IMR-90 (cell line): ENCODE data around the gene PNMA8A. TPM values are rescaled to one million over a fixed set of nuclear protein-coding genes. Genes with fewer than 3 reads are reported as not detected.

Experiments
- ATAC-seq: fragments of 200-7000 bp; cut with Tn5 transposase; 2 replicates; pipeline ENCODE4 v1.9.1; 2020; ENCODE audit warnings: low read depth, mild to moderate bottlenecking, moderate library complexity
- BruUV-seq: library from RNA; stranded (reverse); fragments of 400-500 nt; replicated peaks from 2 replicates; lab custom pipeline; 2021; lab: Mats Ljungman, UMichigan
- CTCF ChIA-PET: fragments of 300-600 bp; formaldehyde crosslinking; extraction: SDS; loops from one replicate; lab custom pipeline; 2021; ENCODE audit warnings: antibody characterized with exemption; lab: Yijun Ruan, JAX
- POLR2A ChIA-PET: fragments of 300-600 bp; sonication (Branson Sonifier 250); formaldehyde crosslinking; loops from one replicate; lab custom pipeline; 2022; ENCODE audit warnings: antibody characterized with exemption; ENCODE audit not compliant: unreplicated experiment; lab: Charles Lee
- DNase-seq: peaks from one replicate; pipeline ENCODE4 v3.0.0; 2013
- H2AFZ ChIP-seq: replicated peaks from 2 replicates; pipeline ENCODE3; 2013; ENCODE audit warnings: low read length, mild to moderate bottlenecking; ENCODE audit not compliant: poor library complexity
- H2AK5ac ChIP-seq: 2 replicates; pipeline ENCODE4 v1.6.1; 2013; ENCODE audit warnings: low read depth, low read length, inconsistent platforms
- H2AK9ac ChIP-seq: replicated peaks from 2 replicates; pipeline ENCODE3; 2013; ENCODE audit warnings: mild to moderate bottlenecking, low read depth, low read length, moderate library complexity; ENCODE audit not compliant: poor library complexity
- H2BK120ac ChIP-seq: 2 replicates; pipeline ENCODE4 v1.6.1; 2013; ENCODE audit warnings: low read depth, low read length, inconsistent platforms
- H2BK15ac ChIP-seq: 3 replicates; pipeline ENCODE4 v1.6.1; 2013; ENCODE audit warnings: low read depth, low read length, inconsistent platforms
- H2BK20ac ChIP-seq: 2 replicates; pipeline ENCODE4 v1.6.1; 2013; ENCODE audit warnings: low read depth, mild to moderate bottlenecking, inconsistent platforms, low read length, moderate library complexity
- H2BK5ac ChIP-seq: 2 replicates; pipeline ENCODE4 v1.6.1; 2013; ENCODE audit warnings: mild to moderate bottlenecking, low read depth, low read length, inconsistent platforms; ENCODE audit not compliant: poor library complexity, severe bottlenecking
- H3K14ac ChIP-seq: replicated peaks from 2 replicates; pipeline ENCODE4 v1.6.1; 2013; ENCODE audit warnings: low read depth, low read length, inconsistent platforms
- H3K18ac ChIP-seq: 2 replicates; pipeline ENCODE4 v1.6.1; 2013; ENCODE audit warnings: low read depth, low read length, control low read depth
- H3K23ac ChIP-seq: 2 replicates; pipeline ENCODE4 v1.6.1; 2013; ENCODE audit warnings: low read depth, low read length, inconsistent platforms
- H3K27ac ChIP-seq: 2 replicates; pipeline ENCODE4 v1.5.1; 2013; ENCODE audit warnings: mild to moderate bottlenecking, control low read depth, low read length; ENCODE audit not compliant: insufficient read depth
- H3K27me3 ChIP-seq: 2 replicates; pipeline ENCODE4 v1.6.1; 2013; ENCODE audit warnings: low read length; ENCODE audit not compliant: control insufficient read depth, insufficient read depth
- H3K36me3 ChIP-seq: 2 replicates; pipeline ENCODE4 v1.6.1; 2013; ENCODE audit warnings: low read length, mixed read lengths; ENCODE audit not compliant: control insufficient read depth, insufficient read depth
- H3K4ac ChIP-seq: 2 replicates; pipeline ENCODE4 v1.6.1; 2013; ENCODE audit warnings: low read depth, low read length, inconsistent platforms
- H3K4me1 ChIP-seq: 2 replicates; pipeline ENCODE4 v1.6.1; 2013; ENCODE audit warnings: low read length, mixed read lengths; ENCODE audit not compliant: control insufficient read depth, insufficient read depth
- H3K4me2 ChIP-seq: 2 replicates; pipeline ENCODE4 v1.6.1; 2013; ENCODE audit warnings: low read depth, mild to moderate bottlenecking, control low read depth, low read length, moderate library complexity
- H3K4me3 ChIP-seq: 2 replicates; pipeline ENCODE4 v1.5.1; 2013; ENCODE audit warnings: low read depth, mild to moderate bottlenecking, control low read depth, low read length, moderate library complexity; ENCODE audit not compliant: insufficient read depth
- H3K56ac ChIP-seq: 2 replicates; pipeline ENCODE4 v1.6.1; 2013; ENCODE audit warnings: low read length, inconsistent platforms; ENCODE audit not compliant: insufficient read depth; ENCODE audit errors: extremely low read depth
- H3K79me1 ChIP-seq, 2 experiments: 2 replicates each; pipeline ENCODE4 v1.6.1; 2013; ENCODE audit warnings: low read length in 2 of 2, inconsistent platforms in 1 of 2, low read depth in 1 of 2
- H3K9ac ChIP-seq: 2 replicates; pipeline ENCODE4 v1.6.1; 2013; ENCODE audit warnings: low read depth, low read length, control low read depth
- H3K9me1 ChIP-seq: 2 replicates; pipeline ENCODE4 v1.6.1; 2013; ENCODE audit warnings: low read length, inconsistent platforms; ENCODE audit not compliant: insufficient read depth
- H3K9me3 ChIP-seq: 2 replicates; pipeline ENCODE4 v1.6.1; 2013; ENCODE audit warnings: low read length; ENCODE audit not compliant: control insufficient read depth, insufficient read depth
- H4K20me1 ChIP-seq: 2 replicates; pipeline ENCODE4 v1.6.1; 2013; ENCODE audit warnings: low read length, inconsistent platforms; ENCODE audit not compliant: insufficient read depth
- H4K5ac ChIP-seq: 2 replicates; pipeline ENCODE4 v1.6.1; 2013; ENCODE audit warnings: mild to moderate bottlenecking, low read depth, low read length, control low read depth
- H4K8ac ChIP-seq, 2 experiments: 2 replicates each; pipeline ENCODE4 v1.6.1; 2013; ENCODE audit warnings: low read depth in 2 of 2, low read length in 2 of 2, control low read depth in 1 of 2, inconsistent platforms in 1 of 2
- H4K91ac ChIP-seq: 2 replicates; pipeline ENCODE4 v1.6.1; 2013; ENCODE audit warnings: low read depth, low read length, inconsistent platforms; ENCODE audit not compliant: insufficient read depth
- CEBPB ChIP-seq: IDR thresholded peaks from 2 replicates; pipeline ENCODE4 v1.6.1; 2012; ENCODE audit warnings: low read depth, low read length, improper control_type of control experiment
- WGBS, 2 experiments: methylation state at CpG; one replicate each; pipeline versions ENCODE4 v1.1.5 to v1.1.7; 2013; ENCODE audit warnings: missing lambda C conversion rate in 2 of 2; ENCODE audit not compliant: insufficient read length in 1 of 2; ENCODE audit errors: extremely low coverage in 2 of 2; 5-methylcytosine and 5-hydroxymethylcytosine counted together
- dilution Hi-C: fragments of 300-500 bp; cut with HindIII; formaldehyde crosslinking; loops from one replicate; pipeline ENCODE4 v1.14.3; 2018; ENCODE audit warnings: low sequenced_read_pairs; ENCODE audit not compliant: unreplicated experiment
- in situ Hi-C: fragments of 300-500 bp; cut with MboI; formaldehyde crosslinking; loops from 3 replicates; pipeline ENCODE4 v1.14.3; 2019; ENCODE audit warnings: low sequenced_read_pairs, inconsistent platforms, mixed read lengths
- intact Hi-C: fragments of 100-400 bp; cut with micrococcal nuclease; formaldehyde crosslinking; loops from 2 replicates; pipeline ENCODE4 v1.10.0; 2022
- polyA plus RNA-seq, 3 experiments: library from polyadenylated mRNA; depleted of rRNA; stranded (reverse); fragments of >200 nt; gene quantifications; 2 replicates each; pipeline ENCODE4 v1.2.3, GENCODE V29; 2012; ENCODE audit warnings: low replicate concordance in 1 of 3
- total RNA-seq: library from RNA; depleted of rRNA; stranded (reverse); fragments of >200 nt; gene quantifications from 2 replicates; pipeline ENCODE4 v1.2.3, GENCODE V29; 2012
- TF ChIP-seq, protein P1 (sequence below): fragments of 150-350 bp; IDR thresholded peaks from 2 replicates; pipeline ENCODE4 v1.6.1; 2017; ENCODE audit warnings: mild to moderate bottlenecking, antibody characterized with exemption, low read length, low read depth

Gene PNMA8A
- total and polyA plus RNA-seq, 2 of the 4 experiments (the other 2 are of a cell fraction), result 0.77 to 0.90 TPM

- Histone ChIP-seq H2BK20ac (no peak overlapping the region), H3K9me1 (no peaks in the 10 kb centered on the region; the same call in 1 of the 2 replicates), H3K4me2 (no peak overlapping the region), H2BK120ac (no peak overlapping the region), H3K4me1 (no peaks in the 10 kb centered on the region), H3K56ac (no peak overlapping the region), H3K4me3 (no peak overlapping the region), H4K20me1 (no peaks in the 10 kb centered on the region), H3K79me1 (no peaks in the 10 kb centered on the region), H3K9me3 (peaks cover 2% of the 10 kb centered on the region; the same call in 1 of the 2 replicates), H3K9ac (no peak overlapping the region), H2AK5ac (no peak overlapping the region), H3K23ac (no peak overlapping the region), H2BK5ac (no peak overlapping the region), H2AK9ac (no peak overlapping the region), H4K91ac (no peak overlapping the region), H3K27me3 (peaks cover 5% of the 10 kb centered on the region), H3K18ac (no peak overlapping the region), H4K5ac (no peak overlapping the region), H2AFZ (no peak overlapping the region), H3K14ac (no peak overlapping the region), H4K8ac (no peak overlapping the region), H3K4ac (no peak overlapping the region), H2BK15ac (no peak overlapping the region), H3K27ac (no peak overlapping the region), H3K36me3 (no peaks in the 10 kb centered on the region)
- ChIA-PET CTCF (no interaction called here), POLR2A (interaction anchor here (0.6 kb wide), 1 partner anchor 19 kb away, joined by 13 read pairs; no protein-coding TSS in a partner anchor)
- DNase-seq (no peak), ATAC-seq (no peak)
- no TSS peak for BruUV-seq
- WGBS, 2 experiments, result no CpG with 5 or more reads among the region's 6 CpGs
- in situ Hi-C loops (no loop called here), dilution Hi-C loops (no loop called here), intact Hi-C loops (no loop called here)
- no peak for TF ChIP-seq CEBPB
- TF ChIP-seq, protein P1, sequence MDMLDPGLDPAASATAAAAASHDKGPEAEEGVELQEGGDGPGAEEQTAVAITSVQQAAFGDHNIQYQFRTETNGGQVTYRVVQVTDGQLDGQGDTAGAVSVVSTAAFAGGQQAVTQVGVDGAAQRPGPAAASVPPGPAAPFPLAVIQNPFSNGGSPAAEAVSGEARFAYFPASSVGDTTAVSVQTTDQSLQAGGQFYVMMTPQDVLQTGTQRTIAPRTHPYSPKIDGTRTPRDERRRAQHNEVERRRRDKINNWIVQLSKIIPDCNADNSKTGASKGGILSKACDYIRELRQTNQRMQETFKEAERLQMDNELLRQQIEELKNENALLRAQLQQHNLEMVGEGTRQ, result no peak
Observed at GRCh38 chr19:46520616-46521015, 49.3 kb upstream of the PNMA8A start.
